ENCODE results near the gene CASP8.

CASP8 gene

DNA sequence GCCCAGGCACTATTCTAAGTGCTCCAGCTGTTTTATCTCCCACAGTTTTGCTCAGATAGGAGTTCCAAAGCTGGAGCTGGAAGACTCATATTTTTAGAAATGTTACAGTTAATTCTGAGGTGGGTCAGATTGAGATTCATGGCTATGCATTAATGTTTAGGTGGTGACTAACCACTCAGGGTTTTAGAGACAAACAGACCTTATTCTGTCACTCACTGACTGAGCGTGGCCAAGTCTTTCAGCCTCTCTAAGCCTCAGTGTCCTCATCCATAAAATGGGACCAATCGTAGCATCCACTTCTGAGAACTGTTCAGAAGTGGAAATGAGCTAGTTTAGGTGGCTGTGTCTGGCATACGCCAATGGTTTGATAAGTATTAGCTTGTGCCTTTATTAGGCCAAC lies 4.3 kb upstream of the CASP8 start:
- peaks cover 88% of the 10 kb centered on the region for H3K4me1 ChIP-seq (ENCODE audit: low read depth, poor library complexity, severe bottlenecking)
- peaks cover 59% of the 10 kb centered on the region for H3K79me2 ChIP-seq (ENCODE audit: insufficient read depth, low read depth)
- TF ChIP-seq, protein P1, sequence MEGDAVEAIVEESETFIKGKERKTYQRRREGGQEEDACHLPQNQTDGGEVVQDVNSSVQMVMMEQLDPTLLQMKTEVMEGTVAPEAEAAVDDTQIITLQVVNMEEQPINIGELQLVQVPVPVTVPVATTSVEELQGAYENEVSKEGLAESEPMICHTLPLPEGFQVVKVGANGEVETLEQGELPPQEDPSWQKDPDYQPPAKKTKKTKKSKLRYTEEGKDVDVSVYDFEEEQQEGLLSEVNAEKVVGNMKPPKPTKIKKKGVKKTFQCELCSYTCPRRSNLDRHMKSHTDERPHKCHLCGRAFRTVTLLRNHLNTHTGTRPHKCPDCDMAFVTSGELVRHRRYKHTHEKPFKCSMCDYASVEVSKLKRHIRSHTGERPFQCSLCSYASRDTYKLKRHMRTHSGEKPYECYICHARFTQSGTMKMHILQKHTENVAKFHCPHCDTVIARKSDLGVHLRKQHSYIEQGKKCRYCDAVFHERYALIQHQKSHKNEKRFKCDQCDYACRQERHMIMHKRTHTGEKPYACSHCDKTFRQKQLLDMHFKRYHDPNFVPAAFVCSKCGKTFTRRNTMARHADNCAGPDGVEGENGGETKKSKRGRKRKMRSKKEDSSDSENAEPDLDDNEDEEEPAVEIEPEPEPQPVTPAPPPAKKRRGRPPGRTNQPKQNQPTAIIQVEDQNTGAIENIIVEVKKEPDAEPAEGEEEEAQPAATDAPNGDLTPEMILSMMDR (conservative IDR thresholded peaks at IDR 0.05; ENCODE audit: low read depth, low read length) = no peak
- no peak overlapping the region for H3K4me3 ChIP-seq (IDR thresholded peaks at IDR 0.05; ENCODE audit: insufficient read depth, low read depth, low read length)
- H3K9ac ChIP-seq = peak overlapping the region; percentile 82; the same call in 1 of the 2 replicates
- no peaks in the 10 kb centered on the region for H3K36me3 ChIP-seq (ENCODE audit: insufficient read depth)
- peak overlapping the region; percentile 96 for H3K27ac ChIP-seq
- no peak overlapping the region for H2AFZ ChIP-seq (ENCODE audit: low read depth)
- no peaks in the 10 kb centered on the region for H3K27me3 ChIP-seq (ENCODE audit: insufficient read depth, low read depth)
- H3K4me2 ChIP-seq = peak overlapping the region; percentile 99; the same call in 1 of the 2 replicates
- H4K20me1 ChIP-seq (ENCODE audit: insufficient read depth) = no peaks in the 10 kb centered on the region

DNA sequence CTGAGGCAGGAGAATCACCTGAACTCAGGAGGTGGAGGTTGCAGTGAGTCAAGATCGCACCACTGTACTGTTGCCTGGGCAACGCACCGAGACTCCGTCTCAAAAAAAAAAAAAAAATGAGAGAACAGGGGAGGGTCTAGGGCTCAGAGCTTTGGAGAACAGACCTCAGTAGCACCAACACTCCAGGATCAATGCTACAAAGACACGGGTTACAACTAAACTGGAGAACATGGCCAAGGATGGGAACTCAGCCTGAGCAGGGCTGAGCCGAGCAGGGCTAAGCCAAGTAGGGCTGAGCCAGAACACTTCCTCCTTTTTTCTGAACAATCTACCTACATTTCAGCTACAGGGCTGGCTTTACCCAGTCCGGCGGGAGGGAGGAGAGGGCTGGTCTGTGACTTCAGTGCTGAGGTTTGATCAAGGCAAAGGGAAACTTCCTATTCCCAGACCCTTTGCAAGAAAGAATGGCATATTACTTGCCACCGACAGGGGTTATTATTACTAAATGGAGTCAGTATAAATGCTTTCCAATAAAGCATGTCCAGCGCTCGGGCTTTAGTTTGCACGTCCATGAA lies 2.9 kb upstream of the CASP8 start:
- H3K27ac ChIP-seq = peak overlapping the region; percentile 96
- peak overlapping the region; percentile 47 for H3K4me3 ChIP-seq (IDR thresholded peaks at IDR 0.05; ENCODE audit: insufficient read depth, low read depth, low read length)
- peaks cover 70% of the 10 kb centered on the region for H3K79me2 ChIP-seq (ENCODE audit: insufficient read depth, low read depth)
- no peaks in the 10 kb centered on the region for H3K27me3 ChIP-seq (ENCODE audit: insufficient read depth, low read depth)
- no peaks in the 10 kb centered on the region for H4K20me1 ChIP-seq (ENCODE audit: insufficient read depth)
- peak overlapping the region; percentile 99 for H3K4me2 ChIP-seq
- TF ChIP-seq, protein P1 (conservative IDR thresholded peaks at IDR 0.05; ENCODE audit: low read depth, low read length) = no peak; the same call in 1 of the 2 replicates
- no peaks in the 10 kb centered on the region for H3K36me3 ChIP-seq (ENCODE audit: insufficient read depth)
- H3K9ac ChIP-seq = peak overlapping the region; percentile 82
- H2AFZ ChIP-seq (ENCODE audit: low read depth) = peak overlapping the region; percentile 0; the same call in 1 of the 2 replicates
- peaks cover 77% of the 10 kb centered on the region for H3K4me1 ChIP-seq (ENCODE audit: low read depth, poor library complexity, severe bottlenecking)

DNA sequence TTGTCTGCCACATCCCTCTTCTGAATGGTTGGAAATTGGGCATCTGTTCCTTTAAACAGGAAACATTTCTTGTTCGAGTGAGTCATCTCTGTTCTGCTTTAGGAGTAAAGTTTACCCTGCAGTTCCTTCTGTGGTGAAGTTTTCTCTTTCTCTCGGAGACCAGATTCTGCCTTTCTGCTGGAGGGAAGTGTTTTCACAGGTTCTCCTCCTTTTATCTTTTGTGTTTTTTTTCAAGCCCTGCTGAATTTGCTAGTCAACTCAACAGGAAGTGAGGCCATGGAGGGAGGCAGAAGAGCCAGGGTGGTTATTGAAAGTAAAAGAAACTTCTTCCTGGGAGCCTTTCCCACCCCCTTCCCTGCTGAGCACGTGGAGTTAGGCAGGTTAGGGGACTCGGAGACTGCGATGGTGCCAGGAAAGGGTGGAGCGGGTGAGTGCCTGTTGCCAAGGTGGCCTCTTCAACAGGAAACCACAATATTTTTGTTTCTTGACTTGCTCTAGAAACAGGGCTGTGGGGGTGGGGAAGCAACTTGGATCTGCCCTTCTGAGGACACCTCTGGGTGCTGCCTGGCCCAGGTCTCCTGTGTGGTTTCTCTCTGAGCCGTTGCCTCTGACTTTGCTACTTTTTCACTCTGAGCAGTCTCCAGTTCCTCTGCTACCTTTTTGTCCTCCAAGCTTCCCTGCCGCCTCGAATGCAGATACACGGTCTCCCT lies 2.2 kb upstream of the CASP8 start:
- Histone ChIP-seq H3K4me1 (ENCODE audit: low read depth, poor library complexity, severe bottlenecking) (peaks cover 77% of the 10 kb centered on the region), H3K9ac (peak overlapping the region; percentile 82), H2AFZ (ENCODE audit: low read depth) (peak overlapping the region; percentile 0; the same call in 1 of the 2 replicates), H3K27ac (peak overlapping the region; percentile 96), H3K79me2 (ENCODE audit: insufficient read depth, low read depth) (peaks cover 73% of the 10 kb centered on the region), H3K4me2 (peak overlapping the region; percentile 99), H3K27me3 (ENCODE audit: insufficient read depth, low read depth) (no peaks in the 10 kb centered on the region), H3K36me3 (ENCODE audit: insufficient read depth) (no peaks in the 10 kb centered on the region), H4K20me1 (ENCODE audit: insufficient read depth) (no peaks in the 10 kb centered on the region), H3K4me3 (IDR thresholded peaks at IDR 0.05; ENCODE audit: insufficient read depth, low read depth, low read length) (no peak overlapping the region)
- TF ChIP-seq, protein P1 (conservative IDR thresholded peaks at IDR 0.05; ENCODE audit: low read depth, low read length) = no peak; the same call in 1 of the 2 replicates

DNA sequence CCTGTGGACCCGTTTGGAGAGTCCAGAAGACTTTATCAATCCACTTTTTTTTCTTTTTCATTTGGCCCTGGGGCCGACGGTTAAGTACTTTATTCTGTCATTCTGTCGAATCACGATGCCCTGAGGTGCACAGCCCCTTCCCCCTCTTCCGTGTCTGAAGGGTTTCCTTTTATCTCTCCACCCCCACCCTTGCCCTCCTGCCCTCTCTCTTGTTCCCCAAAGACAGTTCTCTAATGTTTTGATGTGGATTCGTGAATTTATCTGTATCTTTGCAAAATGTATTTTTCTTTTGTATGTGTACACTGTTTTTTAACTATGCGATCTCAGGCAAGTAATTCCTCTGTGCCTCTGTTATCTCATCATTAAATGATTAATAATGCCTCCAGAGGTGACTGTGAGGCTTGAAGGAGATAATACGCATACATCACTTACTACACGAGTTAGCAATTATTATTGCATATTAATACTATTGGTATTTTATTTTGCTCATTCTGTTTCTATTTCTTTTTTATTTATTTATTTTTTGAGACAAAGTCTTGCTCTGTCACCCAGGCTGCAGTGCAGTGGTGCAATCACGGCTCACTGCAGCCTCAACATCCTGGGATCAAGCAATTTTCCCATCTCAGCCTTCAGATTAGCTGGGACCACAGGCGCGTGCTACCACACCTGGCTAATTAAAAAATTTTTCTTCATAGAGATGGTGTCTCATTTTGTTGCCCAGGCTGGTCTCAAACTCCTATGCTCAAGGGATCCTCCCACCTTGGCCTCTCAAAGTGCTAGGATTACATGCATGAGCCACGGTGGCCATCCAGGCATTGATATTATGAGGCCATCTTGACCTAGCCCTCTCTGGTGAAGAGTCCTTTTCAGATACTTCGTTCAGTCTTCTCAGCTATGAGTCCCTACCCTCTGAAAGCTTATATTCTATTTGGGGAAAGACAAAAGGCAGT lies 1.4 kb upstream of the CASP8 start:
- Histone ChIP-seq H3K4me3 (IDR thresholded peaks at IDR 0.05; ENCODE audit: insufficient read depth, low read depth, low read length) (no peak overlapping the region), H3K4me2 (peak overlapping the region; percentile 99), H3K27me3 (ENCODE audit: insufficient read depth, low read depth) (no peaks in the 10 kb centered on the region), H4K20me1 (ENCODE audit: insufficient read depth) (no peaks in the 10 kb centered on the region), H2AFZ (ENCODE audit: low read depth) (no peak overlapping the region), H3K27ac (peak overlapping the region; percentile 96), H3K79me2 (ENCODE audit: insufficient read depth, low read depth) (peaks cover 74% of the 10 kb centered on the region), H3K4me1 (ENCODE audit: low read depth, poor library complexity, severe bottlenecking) (peaks cover 77% of the 10 kb centered on the region), H3K9ac (peak overlapping the region; percentile 82), H3K36me3 (ENCODE audit: insufficient read depth) (no peaks in the 10 kb centered on the region)
- TF ChIP-seq, protein P1 (conservative IDR thresholded peaks at IDR 0.05; ENCODE audit: low read depth, low read length) = no peak

Measured in KMS-11 (cell line).